ENCODE measurements around the gene ZBTB20. TPM values are rescaled to one million over a fixed set of nuclear protein-coding genes. Genes with fewer than 3 reads are reported as not detected.

ZBTB20 gene
- total RNA-seq, 1 experiment from 2014 or later, result 3.7 TPM

GRCh38 chr3:114437897-114438296 is 709.2 kb downstream of the ZBTB20 start:
- CTCF ChIA-PET, result no interaction called here
- TF ChIP-seq EZH2 (IDR thresholded peaks at IDR 0.05; ENCODE audit: low read length, unreplicated experiment), result no peak
- no peak for TF ChIP-seq EZH2phosphoT487 (IDR thresholded peaks at IDR 0.05; ENCODE audit: borderline replicate concordance, low read length)
- no peak for TF ChIP-seq CTCF (conservative IDR thresholded peaks at IDR 0.05; ENCODE audit: low read depth, low read length)
- Histone ChIP-seq H3K9ac (ENCODE audit: low read length) (no peak overlapping the region), H3K36me3 (ENCODE audit: low read depth, low read length) (no peaks in the 10 kb centered on the region), H3K27ac (ENCODE audit: low read length) (no peak overlapping the region), H3K4me3 (ENCODE audit: low read length) (no peak overlapping the region), H3K4me1 (ENCODE audit: insufficient read depth, low read length) (no peaks in the 10 kb centered on the region), H3F3A (ENCODE audit: low read length, unreplicated experiment) (no peaks in the 10 kb centered on the region), H3K27me3 (ENCODE audit: low read length) (no peaks in the 10 kb centered on the region), H4K20me1 (ENCODE audit: low read length) (no peaks in the 10 kb centered on the region), H3K9me2 (replicated peaks; ENCODE audit: low read length) (no peaks in the 10 kb centered on the region), H3K79me2 (ENCODE audit: low read length) (no peaks in the 10 kb centered on the region), H3K4me2 (ENCODE audit: low read length) (no peak overlapping the region), H3K9me3 (ENCODE audit: low read length) (no peaks in the 10 kb centered on the region), H2AFZ (ENCODE audit: low read length) (no peak overlapping the region)
- no peak for ATAC-seq
- POLR2A ChIA-PET (ENCODE audit: unreplicated experiment), result no interaction called here
- no TSS peak for BruUV-seq (replicated peaks)
- DNase-seq, result no peak
- intact Hi-C loops (cut with micrococcal nuclease), result no loop called here

DNA sequence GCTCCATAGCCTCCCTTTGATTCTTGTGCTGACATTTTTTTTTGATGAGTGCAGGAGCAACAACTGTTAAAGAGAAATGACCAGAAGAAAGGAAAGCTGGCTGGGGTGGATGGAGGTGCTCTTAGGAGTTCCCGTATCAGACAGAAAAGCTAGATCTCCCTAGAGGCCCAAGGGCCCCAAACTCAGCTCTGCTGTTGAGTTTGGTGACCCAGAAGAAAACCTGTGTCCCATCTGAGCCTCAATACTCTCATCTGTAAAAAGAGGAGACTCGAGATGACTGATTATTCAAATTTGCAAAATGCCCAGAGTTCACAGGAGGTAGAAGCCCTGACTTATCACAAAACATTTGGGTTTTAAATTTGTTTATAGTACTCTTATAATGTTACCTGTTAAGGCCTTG is 710.9 kb downstream of the ZBTB20 start:
- ATAC-seq, result no peak
- intact Hi-C loops (cut with micrococcal nuclease), result no loop called here
- no peak overlapping the region for H3K4me2 ChIP-seq (ENCODE audit: low read length)

More for the DNA sequence above, 710.9 kb downstream of the ZBTB20 start:
- Histone ChIP-seq H3F3A (ENCODE audit: low read length, unreplicated experiment) (no peaks in the 10 kb centered on the region), H4K20me1 (ENCODE audit: low read length) (no peaks in the 10 kb centered on the region), H3K79me2 (ENCODE audit: low read length) (no peaks in the 10 kb centered on the region), H3K4me1 (ENCODE audit: insufficient read depth, low read length) (no peaks in the 10 kb centered on the region), H3K27ac (ENCODE audit: low read length) (no peak overlapping the region), H3K9me2 (replicated peaks; ENCODE audit: low read length) (no peaks in the 10 kb centered on the region), H3K36me3 (ENCODE audit: low read depth, low read length) (no peaks in the 10 kb centered on the region), H3K4me3 (ENCODE audit: low read length) (no peak overlapping the region), H2AFZ (ENCODE audit: low read length) (no peak overlapping the region), H3K9ac (ENCODE audit: low read length) (no peak overlapping the region), H3K9me3 (ENCODE audit: low read length) (no peaks in the 10 kb centered on the region), H3K27me3 (ENCODE audit: low read length) (no peaks in the 10 kb centered on the region)
- no peak for DNase-seq
- ChIA-PET CTCF (no interaction called here), POLR2A (ENCODE audit: unreplicated experiment) (no interaction called here)
- no TSS peak for BruUV-seq (replicated peaks)
- TF ChIP-seq CTCF (conservative IDR thresholded peaks at IDR 0.05; ENCODE audit: low read depth, low read length) (no peak), EZH2 (IDR thresholded peaks at IDR 0.05; ENCODE audit: low read length, unreplicated experiment) (no peak), EZH2phosphoT487 (IDR thresholded peaks at IDR 0.05; ENCODE audit: borderline replicate concordance, low read length) (no peak)

Measured in PC-3 (cell line).